Ammon's horn (tissue), 1 donor: ENCODE measurements around the gene MRPL12.

Experiments used
- DNase-seq: peaks from one replicate; pipeline ENCODE4 v3.0.0-alpha.2; 2016; ENCODE audit warnings: low spot score

Gene MRPL12

GRCh38 chr17:81740395-81740961 is 37.3 kb downstream of the MRPL12 start:
- no peak for DNase-seq

DNA sequence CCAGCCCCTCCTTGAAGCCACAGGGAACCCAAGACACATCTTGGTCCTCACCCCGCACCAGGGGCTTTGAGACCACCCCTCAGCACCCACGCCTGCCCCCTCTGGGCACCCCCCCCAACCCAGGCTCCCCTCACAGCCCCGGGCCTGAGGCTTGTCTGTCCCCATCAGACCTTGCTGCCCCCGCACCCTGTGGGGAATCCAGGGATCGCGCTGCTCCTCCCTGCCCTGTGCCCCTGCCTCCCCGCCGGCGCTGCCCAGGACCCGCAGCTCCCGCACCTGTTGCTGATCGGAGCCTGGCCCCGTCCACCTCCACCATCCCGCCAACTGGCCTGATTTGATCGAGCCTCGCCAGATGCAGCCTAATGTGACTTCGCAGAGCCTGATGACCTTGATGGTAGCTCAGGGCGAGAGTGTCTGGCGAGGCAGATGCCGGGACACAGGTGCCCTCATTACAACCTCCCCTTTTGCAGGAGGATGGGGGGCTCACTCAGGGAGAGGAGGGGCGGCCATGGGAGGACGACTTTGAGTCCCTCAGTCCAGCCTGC is 38.0 kb downstream of the MRPL12 start:
- DNase-seq = no peak

GRCh38 chr17:81741594-81742452 is 38.7 kb downstream of the MRPL12 start:
- DNase-seq = no peak
